Omental fat pad (tissue), 4 donors: ENCODE measurements around the gene CREB3L1. TPM values are rescaled to one million over a fixed set of nuclear protein-coding genes. Genes with fewer than 3 reads are reported as not detected.

Experiments
- ATAC-seq: fragments of 150-250 bp; one replicate; pipeline ENCODE4 v1.9.1; 2016; ENCODE audit warnings: mild to moderate bottlenecking, moderate library complexity; ENCODE audit not compliant: low FRiP score
- DNase-seq: peaks from one replicate; pipeline ENCODE4 v3.0.0-alpha.2; 2019; ENCODE audit warnings: low spot score
- total RNA-seq, 4 donors: library from RNA; depleted of rRNA; stranded (reverse); fragments of >200 nt; gene quantifications; one replicate each; pipeline ENCODE4 v1.1.0, GENCODE V29; 2016
- TF ChIP-seq, protein P1 (sequence below), 3 donors: fragments of 450-650 bp; IDR thresholded peaks; one replicate each; pipeline ENCODE4 v1.5.1; 2016 to 2017; ENCODE audit warnings: antibody characterized with exemption in 3 of 3, mild to moderate bottlenecking in 3 of 3, moderate library complexity in 2 of 3

Gene CREB3L1
- total RNA-seq, 4 donors from 2014 or later = 0.94 to 8.7 (median 2.8) TPM

DNA sequence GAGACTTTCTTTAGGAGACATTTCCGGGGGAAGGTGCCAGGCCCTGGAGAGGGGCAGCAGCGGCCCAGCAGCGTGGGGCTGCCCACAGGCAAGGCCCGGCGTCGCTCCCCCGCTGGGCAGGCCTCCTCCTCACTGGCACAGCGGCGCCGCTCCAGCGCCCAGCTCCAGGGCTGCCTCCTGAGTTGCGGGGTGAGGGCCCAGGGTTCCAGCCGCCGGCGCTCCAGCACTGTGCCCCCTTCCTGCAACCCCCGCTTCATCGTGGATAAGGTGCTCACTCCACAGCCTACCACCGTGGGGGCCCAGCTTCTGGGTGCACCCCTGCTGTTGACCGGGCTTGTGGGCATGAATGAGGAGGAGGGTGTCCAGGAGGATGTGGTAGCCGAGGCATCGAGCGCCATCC lies 88.8 kb downstream of the CREB3L1 start:
- TF ChIP-seq, protein P1, sequence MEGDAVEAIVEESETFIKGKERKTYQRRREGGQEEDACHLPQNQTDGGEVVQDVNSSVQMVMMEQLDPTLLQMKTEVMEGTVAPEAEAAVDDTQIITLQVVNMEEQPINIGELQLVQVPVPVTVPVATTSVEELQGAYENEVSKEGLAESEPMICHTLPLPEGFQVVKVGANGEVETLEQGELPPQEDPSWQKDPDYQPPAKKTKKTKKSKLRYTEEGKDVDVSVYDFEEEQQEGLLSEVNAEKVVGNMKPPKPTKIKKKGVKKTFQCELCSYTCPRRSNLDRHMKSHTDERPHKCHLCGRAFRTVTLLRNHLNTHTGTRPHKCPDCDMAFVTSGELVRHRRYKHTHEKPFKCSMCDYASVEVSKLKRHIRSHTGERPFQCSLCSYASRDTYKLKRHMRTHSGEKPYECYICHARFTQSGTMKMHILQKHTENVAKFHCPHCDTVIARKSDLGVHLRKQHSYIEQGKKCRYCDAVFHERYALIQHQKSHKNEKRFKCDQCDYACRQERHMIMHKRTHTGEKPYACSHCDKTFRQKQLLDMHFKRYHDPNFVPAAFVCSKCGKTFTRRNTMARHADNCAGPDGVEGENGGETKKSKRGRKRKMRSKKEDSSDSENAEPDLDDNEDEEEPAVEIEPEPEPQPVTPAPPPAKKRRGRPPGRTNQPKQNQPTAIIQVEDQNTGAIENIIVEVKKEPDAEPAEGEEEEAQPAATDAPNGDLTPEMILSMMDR (IDR thresholded peaks at IDR 0.05) = no peak
- ATAC-seq = no peak
- DNase-seq = no peak

DNA sequence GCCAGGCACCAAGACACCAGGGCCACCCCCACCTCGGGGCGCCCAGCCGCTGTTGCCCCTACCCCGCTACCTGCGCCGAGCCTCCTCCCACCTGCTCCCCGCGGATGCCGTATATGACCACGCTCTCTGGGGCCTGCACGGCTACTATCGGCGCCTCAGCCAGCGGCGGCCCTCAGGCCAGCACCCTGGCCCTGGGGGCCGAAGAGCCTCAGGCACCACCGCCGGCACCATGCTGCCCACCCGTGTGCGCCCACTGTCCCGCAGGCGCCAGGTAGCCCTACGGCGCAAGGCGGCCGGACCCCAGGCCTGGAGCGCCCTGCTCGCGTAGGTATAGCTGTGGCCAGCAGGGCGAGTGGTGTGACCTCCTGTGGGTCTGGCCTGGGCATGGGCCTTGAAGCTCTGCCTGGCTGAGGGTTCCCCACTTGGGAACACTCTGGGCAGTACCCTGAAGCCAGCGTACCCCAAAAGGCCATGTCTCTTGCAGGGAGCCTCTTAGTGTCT lies 89.2 kb downstream of the CREB3L1 start:
- TF ChIP-seq, protein P1 (IDR thresholded peaks at IDR 0.05) = no peak
- no peak for DNase-seq
- ATAC-seq = no peak

DNA sequence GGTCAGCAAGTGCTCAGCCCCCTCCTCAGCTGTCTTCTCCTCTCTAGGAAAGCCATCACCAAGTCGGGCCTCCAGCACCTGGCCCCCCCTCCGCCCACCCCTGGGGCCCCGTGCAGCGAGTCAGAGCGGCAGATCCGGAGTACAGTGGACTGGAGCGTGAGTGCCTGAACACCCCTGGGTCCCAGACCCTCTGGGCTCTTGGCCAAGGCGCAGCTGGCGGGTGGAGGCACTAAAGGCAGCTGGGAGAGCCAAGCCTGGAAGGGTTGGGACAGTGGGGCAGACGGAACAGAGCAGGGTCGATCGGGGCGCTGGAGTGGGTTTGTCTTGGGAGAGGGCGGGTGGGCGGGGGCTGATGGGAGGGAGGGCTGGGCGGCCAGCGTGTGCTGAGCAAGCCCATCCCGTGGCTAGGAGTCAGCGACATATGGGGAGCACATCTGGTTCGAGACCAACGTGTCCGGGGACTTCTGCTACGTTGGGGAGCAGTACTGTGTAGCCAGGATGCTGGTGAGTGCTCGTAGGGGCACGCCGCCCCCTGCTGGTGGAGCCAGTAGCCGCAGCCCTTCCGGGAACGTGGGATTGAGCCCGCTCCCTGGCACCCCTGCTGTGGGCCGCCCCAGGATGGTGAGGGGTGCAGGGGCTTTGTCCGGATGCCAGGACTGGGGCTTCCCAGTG lies 89.9 kb downstream of the CREB3L1 start:
- peak; percentile 71 for ATAC-seq
- TF ChIP-seq, protein P1 (IDR thresholded peaks at IDR 0.05) = peak in 1 of 3 donors; percentile 69
- DNase-seq = peak; percentile 74

DNA sequence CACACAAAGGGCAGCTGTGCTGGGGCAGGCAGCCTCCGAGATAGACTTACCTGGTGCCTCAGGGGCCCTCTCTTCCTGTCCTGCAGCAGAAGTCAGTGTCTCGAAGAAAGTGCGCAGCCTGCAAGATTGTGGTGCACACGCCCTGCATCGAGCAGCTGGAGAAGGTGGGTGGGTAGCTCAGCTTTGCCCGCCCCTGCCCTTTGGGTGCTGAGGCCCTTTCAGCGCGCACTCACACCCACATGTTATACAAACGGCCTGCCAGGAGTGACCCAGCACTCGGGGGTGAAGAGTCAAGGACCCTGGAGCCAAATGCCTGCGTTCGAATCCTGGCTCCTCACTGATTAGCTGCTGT lies 90.4 kb downstream of the CREB3L1 start:
- DNase-seq = no peak
- TF ChIP-seq, protein P1 (IDR thresholded peaks at IDR 0.05) = no peak
- no peak for ATAC-seq

DNA sequence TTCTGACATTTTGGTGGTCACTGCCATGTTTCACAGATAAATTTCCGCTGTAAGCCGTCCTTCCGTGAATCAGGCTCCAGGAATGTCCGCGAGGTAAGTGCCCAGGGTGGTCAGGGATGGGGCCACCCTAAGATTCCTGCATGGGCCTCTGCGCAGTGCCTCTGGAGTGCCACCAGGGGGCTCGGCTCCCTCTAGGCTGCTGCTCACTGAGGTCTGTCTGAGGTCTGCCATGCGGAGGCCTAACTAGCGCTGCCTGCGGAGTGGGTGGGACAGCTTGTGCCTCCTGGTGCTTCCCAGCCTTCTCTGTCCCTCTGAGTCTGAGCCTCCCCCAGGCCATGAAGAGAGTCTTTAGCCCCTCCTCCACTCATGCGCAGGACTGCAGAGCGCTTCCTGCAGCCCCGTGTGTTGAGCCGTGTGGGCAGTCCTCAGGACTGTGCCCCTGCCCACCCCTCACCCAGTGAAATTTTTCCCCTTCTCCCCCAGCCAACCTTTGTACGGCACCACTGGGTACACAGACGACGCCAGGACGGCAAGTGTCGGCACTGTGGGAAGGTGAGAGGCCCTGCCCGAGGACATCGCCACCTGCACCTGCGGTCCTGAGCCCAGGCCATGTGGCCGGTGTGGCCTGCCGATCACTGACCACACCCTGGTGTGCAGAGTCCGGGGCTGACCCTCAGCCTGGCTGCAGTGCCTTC lies 92.1 kb downstream of the CREB3L1 start:
- ATAC-seq (no peak), DNase-seq (no peak)
- TF ChIP-seq, protein P1 (IDR thresholded peaks at IDR 0.05) = peak in 1 of 3 donors; percentile 44

DNA sequence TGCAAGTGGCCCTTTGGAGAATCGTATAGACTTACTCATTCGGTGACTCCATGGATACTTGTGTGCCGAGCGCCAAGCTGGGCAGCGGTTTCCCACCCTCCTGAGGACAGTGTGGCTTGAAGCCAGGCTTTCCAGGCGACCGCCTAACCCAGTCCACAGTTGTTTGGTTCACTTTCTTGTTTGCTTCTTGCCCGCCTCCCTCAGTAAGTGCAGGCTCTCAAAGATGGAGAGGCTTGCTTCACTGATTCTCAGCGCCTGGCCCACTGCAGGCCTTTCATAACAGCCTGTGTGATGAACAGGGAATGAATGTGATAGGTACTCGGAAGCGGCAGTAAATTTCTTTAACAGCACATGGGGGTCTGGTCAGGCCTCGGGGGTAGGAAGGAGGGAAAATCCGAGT lies 92.8 kb downstream of the CREB3L1 start:
- TF ChIP-seq, protein P1 (IDR thresholded peaks at IDR 0.05) = no peak
- ATAC-seq = no peak
- no peak for DNase-seq

Other genes with a start within 250 kb of the CREB3L1 start
- 10 to 100 TPM; 16.1 to 73.0 (median 22.1) TPM for gene PHF21A, start 156.2 kb upstream of the CREB3L1 start, total RNA-seq
- 10 to 100 TPM; 29.2 to 79.4 (median 63.3) TPM for gene DGKZ, start 69.8 kb downstream of the CREB3L1 start, total RNA-seq
- 10 to 100 TPM; 11.7 to 18.1 (median 15.2) TPM for gene MDK, start 104.0 kb downstream of the CREB3L1 start, total RNA-seq
- under 1 TPM in 2 of 4 donors, not detected in 2; 0.63 to 0.74 TPM for gene CHRM4, start 114.1 kb downstream of the CREB3L1 start, total RNA-seq